AG04449 (cell line): Measurements from ENCODE around the gene MEIOC.
"Not testable (repeated sequence)": the region's sequence is repeated elsewhere in the genome, so short reads cannot be mapped to it uniquely, and the experiment has no call there.

Experiments
- CTCF ChIA-PET: fragments of 350-600 bp; formaldehyde crosslinking; extraction: SDS; loops from one replicate; lab custom pipeline; 2021; ENCODE audit warnings: antibody characterized with exemption; lab: Yijun Ruan, JAX
- POLR2A ChIA-PET: fragments of 400-600, 350-600 bp; formaldehyde crosslinking; extraction: SDS; loops from one replicate; lab custom pipeline; 2020; ENCODE audit warnings: antibody characterized with exemption, inconsistent platforms; lab: Yijun Ruan, JAX
- DNase-seq: peaks from one replicate; pipeline ENCODE4 v3.0.0-alpha.2; 2010; ENCODE audit warnings: low read depth, low spot score
- H3K4me3 ChIP-seq: 2 replicates; pipeline ENCODE4 v1.5.1; 2011; ENCODE audit warnings: low read depth, mild to moderate bottlenecking, control low read depth, low read length
- CTCF ChIP-seq: IDR thresholded peaks from one replicate; pipeline ENCODE4 v1.5.1; 2011; ENCODE audit warnings: mild to moderate bottlenecking, moderate library complexity, low read length, control low read depth, inconsistent platforms; ENCODE audit not compliant: insufficient read depth; ENCODE audit errors: missing control alignments

MEIOC gene

GRCh38 chr17:44688200-44688599, 31.9 kb downstream of the MEIOC start:
- no peak for DNase-seq
- POLR2A ChIA-PET = no interaction called here
- CTCF ChIA-PET = interaction anchor here (0.6 to 1.5 kb wide), 4 partner anchors 16 to 154 kb away, joined by 3 to 7 read pairs (median 4); no protein-coding TSS in a partner anchor
- TF ChIP-seq CTCF = no peak
- peak overlapping the region; percentile 98 for H3K4me3 ChIP-seq

- peak overlapping the region; percentile 98 for H3K4me3 ChIP-seq
- ChIA-PET POLR2A (no interaction called here), CTCF (interaction anchor here (0.6 to 1.5 kb wide), 4 partner anchors 16 to 155 kb away, joined by 3 to 7 read pairs (median 4); no protein-coding TSS in a partner anchor)
- no peak for DNase-seq
- no peak for TF ChIP-seq CTCF
These were observed 32.6 kb downstream of the MEIOC start for GRCh38 chr17:44688675-44689476.

GRCh38 chr17:44689477-44690217, 33.4 kb downstream of the MEIOC start, which contains the start of gene CCDC43:
Gene CCDC43, minus strand, starts transcription at chr17:44689776. Its CDS starts 23 bp downstream, at chr17:44689753.
- CTCF ChIA-PET = interaction anchor here (1.9 kb wide), 1 partner anchor 11 kb away, joined by 8 read pairs; no protein-coding TSS in a partner anchor
- peak; percentile 59 for DNase-seq
- POLR2A ChIA-PET = no interaction called here
- peak within 1 kb of the TSS; percentile 98 for H3K4me3 ChIP-seq
- no peak for TF ChIP-seq CTCF

GRCh38 chr17:44690746-44691306, 34.6 kb downstream of the MEIOC start:
- CTCF ChIA-PET = interaction anchor here (1.1 to 1.9 kb wide), 5 partner anchors 10 to 328 kb away, joined by 3 to 8 read pairs (median 3); partner anchors contain the start of gene FAM171A2
- POLR2A ChIA-PET, H3K4me3 ChIP-seq, DNase-seq: not testable (repeated sequence)

GRCh38 chr17:44693609-44694008, 37.3 kb downstream of the MEIOC start:
- no peak overlapping the region for H3K4me3 ChIP-seq
- CTCF ChIA-PET = interaction anchor here (1.0 to 1.6 kb wide), 2 partner anchors 7 to 10 kb away, joined by 3 to 5 read pairs; no protein-coding TSS in a partner anchor
- no peak for TF ChIP-seq CTCF
- POLR2A ChIA-PET = no interaction called here
- DNase-seq = no peak

GRCh38 chr17:44700288-44700687, 44.0 kb downstream of the MEIOC start:
- not testable (repeated sequence) for H3K4me3 ChIP-seq, DNase-seq
- POLR2A ChIA-PET = interaction anchor here (0.6 kb wide), 1 partner anchor 34 kb away, joined by 3 read pairs; no protein-coding TSS in a partner anchor
- CTCF ChIA-PET = interaction anchor here (1.2 to 1.7 kb wide), 3 partner anchors 7 to 16 kb away, joined by 3 to 8 read pairs (median 5); no protein-coding TSS in a partner anchor
